GM18499 (cell line): ENCODE measurements around the gene KRTAP3-2.
"Not testable (repeated sequence)": the region's sequence is repeated elsewhere in the genome, so short reads cannot be mapped to it uniquely, and the experiment has no call there.

Source experiments
- ATAC-seq: cut with Tn5 transposase; IDR thresholded peaks from one replicate; pipeline ENCODE4 v1.9.1; 2021; ENCODE audit warnings: moderate number of reproducible peaks; ENCODE audit not compliant: insufficient read depth, unreplicated experiment

Gene KRTAP3-2

DNA sequence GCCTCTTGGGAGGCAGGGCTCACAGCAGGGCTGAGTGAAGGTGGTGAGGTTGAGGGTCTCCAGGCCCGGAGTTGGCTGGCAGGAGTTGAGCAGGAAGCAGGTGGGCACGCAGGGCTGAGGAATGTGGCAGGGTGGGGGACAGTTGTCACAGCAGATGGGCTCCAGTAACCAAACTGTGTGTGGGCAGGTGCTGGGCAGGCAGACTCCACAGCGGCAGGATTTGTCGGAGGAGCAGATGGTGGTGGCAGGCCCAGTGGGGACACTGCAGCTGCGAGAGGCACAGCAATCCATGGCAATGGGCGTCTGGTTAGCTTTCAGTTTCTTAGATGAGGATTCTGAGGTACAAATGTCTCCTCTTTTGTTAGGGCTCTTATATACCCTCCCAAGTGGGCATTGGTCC is at the start of gene KRTAP3-2:
Gene KRTAP3-2, minus strand, starts transcription at position 344 of the 400 bp plus-strand sequence. Its CDS starts 53 bp downstream, at position 291.
- ATAC-seq = not testable (repeated sequence)

- ATAC-seq = no peak
Observed at GRCh38 chr17:41049110-41049509, 49.4 kb upstream of the KRTAP3-2 start.

GRCh38 chr17:41048441-41048840 is 48.7 kb upstream of the KRTAP3-2 start:
- ATAC-seq = no peak

GRCh38 chr17:41046735-41047465 is 47.2 kb upstream of the KRTAP3-2 start, which contains the start of gene KRTAP2-1:
KRTAP2-1 (minus strand) TSS chr17:41047316; CDS start chr17:41047267, 49 bp downstream.
- ATAC-seq = not testable (repeated sequence)

GRCh38 chr17:41042953-41043352 is 43.2 kb upstream of the KRTAP3-2 start:
- ATAC-seq = no peak

GRCh38 chr17:41040783-41041571 is 41.3 kb upstream of the KRTAP3-2 start, which contains the start of gene KRTAP1-1:
KRTAP1-1 (minus strand) TSS chr17:41041450; CDS start chr17:41041397, 53 bp downstream.
- ATAC-seq = not testable (repeated sequence)

DNA sequence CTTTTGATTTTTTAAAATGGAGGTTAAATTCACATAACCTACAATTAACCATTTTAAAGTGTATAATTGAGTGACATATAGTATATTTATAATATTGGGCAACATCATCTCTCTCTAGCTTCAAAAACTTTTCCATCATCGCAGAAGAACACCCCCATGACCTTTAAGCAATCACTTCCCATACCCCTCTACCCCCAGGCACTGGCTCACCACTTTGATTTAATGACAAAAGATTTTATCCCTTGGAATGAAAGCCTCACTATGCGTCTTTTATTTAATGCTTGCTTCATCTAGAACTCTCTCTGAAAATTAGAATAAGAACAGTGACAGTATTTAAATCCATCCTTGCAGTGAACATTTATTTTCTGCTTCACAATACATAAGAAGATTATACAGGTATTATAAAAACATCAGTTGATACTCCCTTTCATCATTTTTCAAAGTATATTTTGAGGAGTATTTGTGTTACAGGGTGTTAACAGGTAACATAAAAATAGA is 38.2 kb upstream of the KRTAP3-2 start:
- no peak for ATAC-seq

DNA sequence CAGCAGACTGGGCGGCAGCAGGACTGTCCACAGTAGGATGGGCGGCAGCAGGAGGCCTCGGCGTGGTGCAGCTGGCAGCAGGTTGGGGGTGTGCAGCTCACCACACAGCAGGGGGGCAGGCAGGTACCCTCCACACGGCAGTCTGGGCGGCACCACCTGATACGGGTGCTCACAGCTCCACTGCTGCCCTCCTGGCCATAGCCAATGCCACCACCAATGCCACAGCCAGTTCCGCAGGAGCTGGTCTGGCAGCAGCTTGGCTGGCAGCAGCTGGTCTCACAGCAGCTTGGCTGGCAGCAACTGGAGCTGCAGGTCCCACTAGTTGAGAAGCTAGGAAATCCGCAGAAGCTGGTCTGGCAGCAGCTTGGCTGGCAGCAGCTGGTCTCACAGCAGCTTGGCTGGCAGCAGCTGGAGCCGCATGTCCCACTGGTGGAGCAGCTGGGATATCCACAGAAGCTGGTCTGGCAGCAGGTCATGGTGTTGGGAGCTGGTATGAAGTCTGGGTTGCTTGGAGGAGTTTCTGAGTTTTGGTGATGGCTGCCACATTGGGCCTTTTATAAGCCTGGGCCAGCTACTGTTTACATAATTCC is 34.7 kb upstream of the KRTAP3-2 start, which contains the start of gene KRTAP1-3:
Gene KRTAP1-3, minus strand, starts transcription at position 529 of the 590 bp plus-strand sequence. Its CDS starts 53 bp downstream, at position 476.
- ATAC-seq = not testable (repeated sequence)

GRCh38 chr17:41029633-41030245 is 30.0 kb upstream of the KRTAP3-2 start, which contains the start of gene KRTAP1-4:
KRTAP1-4 (minus strand) TSS chr17:41030195; CDS start chr17:41030078, 117 bp downstream.
- no peak for ATAC-seq

DNA sequence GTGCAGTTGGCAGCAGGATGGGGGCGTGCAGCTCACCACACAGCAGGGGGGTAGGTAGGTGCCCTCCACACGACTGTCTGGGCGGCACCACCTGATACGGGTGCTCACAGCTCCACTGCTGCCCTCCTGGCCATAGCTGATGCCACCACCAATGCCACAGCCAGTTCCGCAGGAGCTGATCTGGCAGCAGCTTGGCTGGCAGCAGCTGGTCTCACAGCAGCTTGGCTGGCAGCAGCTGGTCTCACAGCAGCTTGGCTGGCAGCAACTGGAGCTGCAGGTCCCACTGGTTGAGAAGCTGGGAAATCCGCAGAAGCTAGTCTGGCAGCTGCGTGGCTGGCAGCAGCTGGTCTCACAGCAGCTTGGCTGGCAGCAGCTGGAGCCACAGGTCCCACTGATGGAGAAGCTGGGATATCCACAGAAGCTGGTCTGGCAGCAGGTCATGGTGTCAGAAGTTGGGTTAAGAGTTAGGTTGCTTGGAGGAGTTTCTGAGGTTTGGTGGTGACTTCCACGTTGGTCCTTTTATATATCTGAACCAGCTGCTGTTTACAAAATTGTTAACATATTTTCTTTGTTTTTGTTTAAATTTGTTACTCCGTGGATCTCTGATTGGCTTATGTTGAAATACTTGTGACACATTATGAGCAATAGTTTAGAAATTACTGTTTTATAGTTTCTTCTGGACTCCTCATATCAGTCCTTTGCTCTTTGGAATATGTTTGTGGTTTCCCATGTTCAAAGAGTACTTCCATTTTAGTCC is 27.2 kb upstream of the KRTAP3-2 start, which contains the start of gene KRTAP1-5:
Gene KRTAP1-5, minus strand, starts transcription at position 494 of the 757 bp plus-strand sequence. Its CDS starts 53 bp downstream, at position 441.
- no peak for ATAC-seq

GRCh38 chr17:41024697-41025096 is 25.0 kb upstream of the KRTAP3-2 start:
- ATAC-seq = no peak

DNA sequence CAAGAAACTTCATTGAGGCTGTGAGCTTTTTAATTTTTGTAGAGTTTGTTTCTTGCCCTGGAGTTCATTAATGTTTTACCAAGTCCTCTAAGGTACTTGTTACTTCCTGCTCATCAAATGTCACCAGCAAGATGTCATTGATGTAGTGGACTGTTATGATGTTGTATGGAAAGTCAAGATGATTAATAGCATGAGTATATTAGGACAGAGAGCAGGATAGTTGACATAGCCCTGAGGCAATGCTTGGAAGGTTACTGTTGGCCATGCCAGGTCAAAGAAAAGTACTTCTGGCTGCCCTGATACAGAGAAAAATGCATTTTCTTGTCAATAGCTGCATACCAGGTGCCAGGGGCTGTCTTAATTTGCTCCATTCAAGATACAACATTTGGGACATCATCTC is 20.6 kb upstream of the KRTAP3-2 start:
- no peak for ATAC-seq

- ATAC-seq = no peak
Observed at GRCh38 chr17:41019415-41019814, 19.7 kb upstream of the KRTAP3-2 start.

DNA sequence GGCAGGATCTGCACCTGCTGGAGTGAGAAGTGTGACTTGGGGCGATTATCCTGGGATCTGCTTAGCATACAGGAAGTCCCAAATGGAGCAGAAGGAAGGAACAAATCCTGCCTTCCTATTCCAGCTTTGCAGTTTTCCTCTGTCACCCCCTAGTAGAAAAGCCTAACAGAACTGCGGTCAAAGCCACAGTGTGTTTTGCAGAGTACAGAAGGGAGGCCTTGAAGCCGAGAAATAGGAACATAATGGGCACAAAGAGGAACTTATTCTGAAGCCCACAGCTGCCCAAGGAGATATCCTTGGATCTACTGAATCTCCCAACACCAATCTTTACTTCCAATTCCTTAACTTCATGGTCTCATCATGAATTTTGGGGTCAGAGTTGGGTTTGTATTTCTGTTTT is 18.8 kb upstream of the KRTAP3-2 start:
- ATAC-seq = no peak

DNA sequence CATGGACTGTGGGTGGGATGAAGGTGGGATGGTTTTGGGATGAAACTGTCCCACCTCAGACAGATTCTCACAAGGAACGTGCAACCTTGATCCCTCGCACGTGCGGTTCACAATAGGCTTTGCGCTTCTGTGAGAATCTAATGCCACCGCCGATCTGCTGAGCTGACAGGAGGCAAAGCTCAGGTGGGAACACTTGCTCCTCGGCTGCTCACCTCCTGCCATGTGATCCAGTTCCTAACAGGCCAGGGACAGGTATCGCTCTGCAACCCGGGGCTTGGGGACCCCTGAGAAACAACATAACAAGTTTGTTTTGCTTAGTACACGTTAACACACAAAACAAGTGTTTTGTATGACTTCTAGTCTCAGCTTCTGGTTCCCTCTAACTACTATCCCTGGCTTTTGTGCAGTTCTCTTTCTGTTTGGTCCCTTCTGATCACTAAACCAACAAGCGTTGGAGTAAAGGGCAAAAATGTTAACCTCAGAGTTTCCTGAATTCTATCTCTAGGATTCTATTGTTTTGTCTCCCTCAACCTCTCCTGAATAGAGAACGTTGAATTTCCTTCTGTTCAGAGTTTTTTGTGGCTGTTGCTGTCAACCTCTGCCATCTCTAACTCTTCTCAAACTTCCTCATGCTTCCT is 17.0 kb upstream of the KRTAP3-2 start:
- no peak for ATAC-seq

- no peak for ATAC-seq
Observed at GRCh38 chr17:41015454-41015853, 15.7 kb upstream of the KRTAP3-2 start.

DNA sequence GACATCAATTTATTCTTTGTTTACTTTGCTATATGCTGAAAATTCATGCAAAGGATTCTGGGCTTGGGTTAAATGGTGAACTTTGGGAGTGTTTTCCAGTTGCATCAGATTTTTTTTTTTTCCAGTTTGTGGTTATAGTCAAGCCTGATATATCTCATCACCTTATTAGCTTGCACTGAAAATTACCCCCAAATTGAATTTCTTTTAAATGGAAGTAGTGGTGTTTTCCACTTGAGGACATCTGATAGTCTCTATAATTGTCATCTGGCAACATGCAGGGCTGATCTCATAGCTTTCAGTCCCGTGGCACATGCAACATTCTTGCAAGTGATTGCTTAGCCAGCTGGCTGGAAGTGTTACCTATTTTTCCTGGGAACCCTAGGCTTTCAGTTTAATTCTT is 13.9 kb upstream of the KRTAP3-2 start:
- no peak for ATAC-seq

- ATAC-seq = no peak
Observed at GRCh38 chr17:41013181-41013580, 13.5 kb upstream of the KRTAP3-2 start.
